DMS 273 (cell line): ENCODE measurements around the gene PCDHGB2.
"Not testable (repeated sequence)": the region's sequence is repeated elsewhere in the genome, so short reads cannot be mapped to it uniquely, and the experiment has no call there.

ENCODE experiments used
- DNase-seq: peaks from one replicate; lab custom pipeline; 2025; ENCODE audit not compliant: unreplicated experiment; lab: John Stamatoyannopoulos, UW

PCDHGB2 gene

GRCh38 chr5:141383345-141383744, 23.6 kb downstream of the PCDHGB2 start:
- no peak for DNase-seq

GRCh38 chr5:141384471-141385267, 24.9 kb downstream of the PCDHGB2 start:
- DNase-seq, result no peak

DNA sequence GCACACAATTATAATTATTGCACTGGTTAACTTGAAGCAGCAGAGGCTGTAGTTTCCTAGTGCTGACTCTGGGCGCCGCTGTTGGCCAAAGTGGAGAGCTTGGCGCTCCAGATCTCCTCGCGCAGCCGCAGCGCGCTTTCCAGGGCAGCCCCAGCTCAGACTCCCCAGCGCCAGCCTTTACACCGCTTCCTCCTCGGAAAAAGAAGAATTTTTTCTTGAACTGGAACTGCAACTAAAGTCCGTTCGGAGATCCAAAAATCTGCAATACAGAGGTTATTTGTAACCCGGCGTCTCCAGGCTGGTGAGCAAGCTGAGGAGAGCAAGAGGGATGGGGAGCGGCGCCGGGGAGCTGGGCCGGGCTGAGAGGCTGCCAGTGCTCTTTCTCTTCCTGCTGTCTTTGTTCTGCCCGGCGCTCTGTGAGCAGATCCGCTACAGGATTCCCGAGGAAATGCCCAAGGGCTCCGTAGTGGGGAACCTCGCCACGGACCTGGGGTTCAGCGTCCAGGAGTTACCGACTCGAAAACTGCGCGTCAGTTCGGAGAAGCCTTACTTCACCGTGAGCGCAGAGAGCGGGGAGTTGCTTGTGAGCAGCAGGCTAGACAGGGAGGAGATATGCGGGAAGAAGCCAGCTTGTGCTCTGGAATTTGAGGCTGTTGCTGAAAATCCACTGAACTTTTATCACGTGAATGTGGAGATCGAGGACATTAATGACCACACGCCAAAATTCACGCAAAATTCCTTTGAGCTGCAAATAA, 27.9 kb downstream of the PCDHGB2 start, which contains the start of gene PCDHGB4:
TSS of gene PCDHGB4 (plus strand) at position 142 of the 755 bp plus-strand sequence. CDS start at position 329, 187 bp downstream.
- DNase-seq, result not testable (repeated sequence)

- no peak for DNase-seq
These were observed 28.9 kb downstream of the PCDHGB2 start for GRCh38 chr5:141388661-141389060.

- no peak for DNase-seq
These were observed 29.6 kb downstream of the PCDHGB2 start for GRCh38 chr5:141389153-141390042.

DNA sequence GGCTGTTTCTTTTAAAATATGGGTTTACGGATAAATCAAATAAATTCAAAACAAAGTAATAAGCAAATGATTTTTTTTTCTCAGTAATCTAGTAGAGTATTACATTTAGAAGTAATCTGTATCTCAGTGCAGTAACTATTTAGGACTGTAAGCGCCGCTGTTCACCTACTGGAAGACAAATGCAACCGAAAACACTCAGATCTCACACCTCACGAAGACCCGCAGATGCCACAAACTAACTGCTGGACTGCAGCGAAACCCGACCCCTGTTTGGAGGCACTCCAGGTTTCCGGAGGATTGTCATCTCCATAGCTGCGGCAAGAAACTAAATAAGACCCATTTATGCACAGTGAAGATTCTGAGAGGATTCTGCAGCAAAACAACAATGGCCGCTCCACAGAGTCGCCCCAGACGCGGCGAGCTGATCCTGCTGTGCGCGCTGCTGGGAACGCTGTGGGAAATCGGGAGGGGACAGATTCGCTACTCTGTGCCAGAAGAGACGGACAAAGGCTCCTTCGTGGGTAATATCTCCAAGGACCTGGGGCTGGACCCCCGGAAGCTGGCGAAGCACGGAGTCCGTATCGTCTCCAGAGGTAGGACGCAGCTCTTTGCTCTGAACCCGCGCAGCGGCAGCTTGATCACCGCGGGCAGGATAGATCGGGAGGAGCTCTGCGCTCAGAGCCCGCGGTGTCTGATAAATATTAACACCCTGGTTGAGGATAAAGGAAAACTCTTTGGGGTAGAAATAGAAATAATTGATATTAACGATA, 32.8 kb downstream of the PCDHGB2 start, which contains the start of gene PCDHGA8:
TSS of gene PCDHGA8 (plus strand) at position 205 of the 770 bp plus-strand sequence. CDS start at position 386, 181 bp downstream.
- peak; percentile 46 for DNase-seq

DNA sequence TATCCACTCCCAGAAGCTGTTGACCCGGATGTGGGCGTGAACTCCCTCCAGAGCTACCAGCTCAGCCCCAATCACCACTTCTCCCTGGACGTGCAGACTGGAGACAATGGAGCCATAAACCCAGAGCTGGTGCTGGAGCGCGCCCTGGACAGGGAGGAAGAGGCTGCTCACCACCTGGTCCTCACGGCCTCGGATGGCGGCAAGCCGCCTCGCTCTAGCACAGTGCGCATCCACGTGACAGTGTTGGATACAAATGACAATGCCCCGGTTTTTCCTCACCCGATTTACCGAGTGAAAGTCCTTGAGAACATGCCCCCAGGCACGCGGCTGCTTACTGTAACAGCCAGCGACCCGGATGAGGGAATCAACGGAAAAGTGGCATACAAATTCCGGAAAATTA, 33.5 kb downstream of the PCDHGB2 start:
- DNase-seq, result no peak

DNA sequence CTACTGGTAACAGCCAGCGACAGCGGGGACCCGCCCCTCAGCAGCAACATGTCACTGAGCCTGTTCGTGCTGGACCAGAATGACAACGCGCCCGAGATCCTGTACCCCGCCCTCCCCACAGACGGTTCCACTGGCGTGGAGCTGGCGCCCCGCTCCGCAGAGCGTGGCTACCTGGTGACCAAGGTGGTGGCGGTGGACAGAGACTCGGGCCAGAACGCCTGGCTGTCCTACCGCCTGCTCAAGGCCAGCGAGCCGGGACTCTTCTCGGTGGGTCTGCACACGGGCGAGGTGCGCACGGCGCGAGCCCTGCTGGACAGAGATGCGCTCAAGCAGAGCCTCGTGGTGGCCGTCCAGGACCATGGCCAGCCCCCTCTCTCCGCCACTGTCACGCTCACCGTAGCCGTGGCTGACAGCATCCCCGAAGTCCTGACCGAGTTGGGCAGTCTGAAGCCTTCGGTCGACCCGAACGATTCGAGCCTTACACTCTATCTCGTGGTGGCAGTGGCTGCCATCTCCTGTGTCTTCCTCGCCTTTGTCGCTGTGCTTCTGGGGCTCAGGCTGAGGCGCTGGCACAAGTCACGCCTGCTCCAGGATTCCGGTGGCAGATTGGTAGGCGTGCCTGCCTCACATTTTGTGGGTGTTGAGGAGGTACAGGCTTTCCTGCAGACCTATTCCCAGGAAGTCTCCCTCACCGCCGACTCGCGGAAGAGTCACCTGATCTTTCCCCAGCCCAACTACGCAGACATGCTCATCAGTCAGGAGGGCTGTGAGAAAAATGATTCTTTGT, 34.8 kb downstream of the PCDHGB2 start:
- DNase-seq, result not testable (repeated sequence)

- not testable (repeated sequence) for DNase-seq
These were observed 38.2 kb downstream of the PCDHGB2 start, which contains the start of gene PCDHGB5 for GRCh38 chr5:141397756-141398551. Gene PCDHGB5, plus strand, starts transcription at chr5:141397947. Its CDS starts 181 bp downstream, at chr5:141398128.

DNA sequence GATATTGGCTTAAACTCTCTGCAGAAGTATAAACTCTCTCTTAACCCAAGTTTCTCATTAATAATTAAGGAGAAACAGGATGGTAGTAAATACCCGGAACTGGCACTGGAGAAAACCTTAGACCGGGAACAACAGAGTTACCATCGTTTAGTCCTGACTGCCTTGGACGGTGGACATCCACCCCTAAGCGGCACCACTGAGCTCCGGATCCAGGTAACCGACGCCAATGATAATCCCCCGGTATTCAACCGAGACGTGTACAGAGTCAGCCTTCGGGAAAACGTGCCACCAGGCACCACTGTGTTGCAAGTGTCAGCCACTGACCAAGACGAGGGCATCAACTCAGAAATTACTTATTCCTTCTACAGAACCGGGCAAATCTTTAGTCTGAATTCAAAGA, 38.8 kb downstream of the PCDHGB2 start:
- no peak for DNase-seq

DNA sequence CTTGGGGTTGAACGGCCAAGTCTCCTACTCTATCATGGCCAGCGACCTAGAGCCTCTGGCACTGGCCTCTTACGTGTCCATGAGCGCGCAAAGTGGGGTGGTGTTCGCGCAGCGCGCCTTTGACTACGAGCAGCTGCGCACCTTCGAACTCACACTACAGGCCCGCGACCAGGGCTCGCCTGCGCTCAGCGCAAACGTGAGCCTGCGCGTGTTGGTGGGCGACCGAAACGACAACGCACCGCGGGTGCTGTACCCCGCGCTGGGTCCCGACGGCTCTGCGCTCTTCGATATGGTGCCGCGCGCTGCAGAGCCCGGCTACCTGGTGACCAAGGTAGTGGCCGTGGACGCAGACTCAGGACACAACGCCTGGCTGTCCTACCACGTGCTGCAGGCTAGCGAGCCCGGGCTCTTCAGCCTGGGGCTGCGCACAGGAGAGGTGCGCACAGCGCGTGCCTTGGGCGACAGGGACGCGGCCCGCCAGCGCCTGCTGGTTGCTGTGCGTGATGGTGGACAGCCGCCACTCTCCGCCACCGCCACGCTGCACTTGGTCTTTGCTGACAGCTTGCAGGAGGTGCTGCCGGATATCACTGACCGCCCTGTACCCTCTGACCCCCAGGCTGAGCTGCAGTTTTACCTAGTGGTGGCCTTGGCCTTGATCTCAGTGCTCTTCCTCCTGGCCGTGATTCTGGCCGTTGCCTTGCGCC, 39.9 kb downstream of the PCDHGB2 start:
- DNase-seq, result no peak

GRCh38 chr5:141402553-141403243, 42.9 kb downstream of the PCDHGB2 start, which contains the start of gene PCDHGA9:
Gene PCDHGA9, plus strand, starts transcription at chr5:141402778. Its CDS starts 175 bp downstream, at chr5:141402953.
- DNase-seq, result peak; percentile 51

DNA sequence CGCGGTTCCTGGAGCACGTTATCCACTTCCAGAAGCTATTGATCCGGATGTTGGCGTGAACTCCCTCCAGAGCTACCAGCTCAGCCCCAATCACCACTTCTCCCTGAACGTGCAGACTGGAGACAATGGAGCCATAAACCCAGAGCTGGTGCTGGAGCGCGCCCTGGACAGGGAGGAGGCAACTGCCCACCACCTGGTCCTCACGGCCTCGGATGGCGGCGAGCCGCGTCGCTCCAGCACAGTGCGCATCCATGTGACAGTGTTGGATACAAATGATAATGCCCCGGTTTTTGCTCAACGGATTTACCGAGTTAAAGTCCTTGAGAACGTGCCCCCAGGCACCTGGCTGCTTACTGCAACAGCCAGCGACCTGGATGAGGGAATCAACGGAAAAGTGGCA, 43.6 kb downstream of the PCDHGB2 start:
- no peak for DNase-seq

- not testable (repeated sequence) for DNase-seq
These were observed 48.2 kb downstream of the PCDHGB2 start, which contains the start of gene PCDHGB6 for GRCh38 chr5:141407790-141408505. Gene PCDHGB6, plus strand, starts transcription at chr5:141408021. Its CDS starts 182 bp downstream, at chr5:141408203.

GRCh38 chr5:141409598-141410306, 50.0 kb downstream of the PCDHGB2 start:
- no peak for DNase-seq

DNA sequence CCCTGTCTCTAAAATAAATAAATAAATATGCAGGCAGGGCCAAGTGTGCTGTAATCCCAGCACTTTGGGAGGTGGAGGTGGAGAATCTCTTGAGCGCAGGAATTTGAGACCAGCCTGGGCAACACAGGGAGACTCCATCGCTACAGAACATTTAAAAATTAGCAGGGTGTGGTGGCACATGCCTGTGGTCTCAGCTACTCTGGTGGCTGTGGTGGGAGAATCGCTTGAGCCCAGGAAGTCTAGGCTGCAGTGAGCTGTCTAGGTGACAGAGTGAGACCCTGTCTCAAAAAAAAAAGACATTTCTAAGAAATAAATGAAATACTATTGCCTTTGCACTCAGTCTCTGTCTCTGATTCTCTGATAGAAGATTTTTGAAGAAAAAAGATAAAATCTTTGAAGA, 51.8 kb downstream of the PCDHGB2 start:
- no peak for DNase-seq
